C4-2B (cell line): ENCODE data around the gene TPK1.

Source experiments
- H3K27ac ChIP-seq: fragments of 450-650 bp; 2 replicates; pipeline ENCODE4 v1.5.1; 2017
- CTCF ChIP-seq: fragments of 450-650 bp; conservative IDR thresholded peaks from 2 replicates; pipeline ENCODE4 v1.5.1; 2017; ENCODE audit warnings: mild to moderate bottlenecking
- ZFX ChIP-seq: fragments of 450-650 bp; IDR thresholded peaks from 2 replicates; pipeline ENCODE4 v1.6.1; 2017

Gene TPK1

GRCh38 chr7:144403102-144403501, 432.8 kb downstream of the TPK1 start:
- TF ChIP-seq CTCF = no peak
- no peak for TF ChIP-seq ZFX

More at GRCh38 chr7:144403102-144403501, 432.8 kb downstream of the TPK1 start:
- H3K27ac ChIP-seq = no peak overlapping the region
